IMR-90 (cell line): ENCODE data around the gene ITPRIP. TPM values are rescaled to one million over a fixed set of nuclear protein-coding genes. Genes with fewer than 3 reads are reported as not detected.

Experiments used
- ATAC-seq: fragments of 200-7000 bp; cut with Tn5 transposase; 2 replicates; pipeline ENCODE4 v1.9.1; 2020; ENCODE audit warnings: low read depth, mild to moderate bottlenecking, moderate library complexity
- BruUV-seq: library from RNA; stranded (reverse); fragments of 400-500 nt; replicated peaks from 2 replicates; lab custom pipeline; 2021; lab: Mats Ljungman, UMichigan
- CTCF ChIA-PET: fragments of 300-600 bp; formaldehyde crosslinking; extraction: SDS; loops from one replicate; lab custom pipeline; 2021; ENCODE audit warnings: antibody characterized with exemption; lab: Yijun Ruan, JAX
- POLR2A ChIA-PET: fragments of 300-600 bp; sonication (Branson Sonifier 250); formaldehyde crosslinking; loops from one replicate; lab custom pipeline; 2022; ENCODE audit warnings: antibody characterized with exemption; ENCODE audit not compliant: unreplicated experiment; lab: Charles Lee
- DNase-seq: peaks from one replicate; pipeline ENCODE4 v3.0.0; 2013
- H2AFZ ChIP-seq: replicated peaks from 2 replicates; pipeline ENCODE3; 2013; ENCODE audit warnings: low read length, mild to moderate bottlenecking; ENCODE audit not compliant: poor library complexity
- H2AK5ac ChIP-seq: 2 replicates; pipeline ENCODE4 v1.6.1; 2013; ENCODE audit warnings: low read depth, low read length, inconsistent platforms
- H2AK9ac ChIP-seq: replicated peaks from 2 replicates; pipeline ENCODE3; 2013; ENCODE audit warnings: mild to moderate bottlenecking, low read depth, low read length, moderate library complexity; ENCODE audit not compliant: poor library complexity
- H2BK120ac ChIP-seq: 2 replicates; pipeline ENCODE4 v1.6.1; 2013; ENCODE audit warnings: low read depth, low read length, inconsistent platforms
- H2BK15ac ChIP-seq: 3 replicates; pipeline ENCODE4 v1.6.1; 2013; ENCODE audit warnings: low read depth, low read length, inconsistent platforms
- H2BK20ac ChIP-seq: 2 replicates; pipeline ENCODE4 v1.6.1; 2013; ENCODE audit warnings: low read depth, mild to moderate bottlenecking, inconsistent platforms, low read length, moderate library complexity
- H2BK5ac ChIP-seq: 2 replicates; pipeline ENCODE4 v1.6.1; 2013; ENCODE audit warnings: mild to moderate bottlenecking, low read depth, low read length, inconsistent platforms; ENCODE audit not compliant: poor library complexity, severe bottlenecking
- H3K14ac ChIP-seq: replicated peaks from 2 replicates; pipeline ENCODE4 v1.6.1; 2013; ENCODE audit warnings: low read depth, low read length, inconsistent platforms
- H3K18ac ChIP-seq: 2 replicates; pipeline ENCODE4 v1.6.1; 2013; ENCODE audit warnings: low read depth, low read length, control low read depth
- H3K23ac ChIP-seq: 2 replicates; pipeline ENCODE4 v1.6.1; 2013; ENCODE audit warnings: low read depth, low read length, inconsistent platforms
- H3K27ac ChIP-seq: 2 replicates; pipeline ENCODE4 v1.5.1; 2013; ENCODE audit warnings: mild to moderate bottlenecking, control low read depth, low read length; ENCODE audit not compliant: insufficient read depth
- H3K27me3 ChIP-seq: 2 replicates; pipeline ENCODE4 v1.6.1; 2013; ENCODE audit warnings: low read length; ENCODE audit not compliant: control insufficient read depth, insufficient read depth
- H3K36me3 ChIP-seq: 2 replicates; pipeline ENCODE4 v1.6.1; 2013; ENCODE audit warnings: low read length, mixed read lengths; ENCODE audit not compliant: control insufficient read depth, insufficient read depth
- H3K4ac ChIP-seq: 2 replicates; pipeline ENCODE4 v1.6.1; 2013; ENCODE audit warnings: low read depth, low read length, inconsistent platforms
- H3K4me1 ChIP-seq: 2 replicates; pipeline ENCODE4 v1.6.1; 2013; ENCODE audit warnings: low read length, mixed read lengths; ENCODE audit not compliant: control insufficient read depth, insufficient read depth
- H3K4me2 ChIP-seq: 2 replicates; pipeline ENCODE4 v1.6.1; 2013; ENCODE audit warnings: low read depth, mild to moderate bottlenecking, control low read depth, low read length, moderate library complexity
- H3K4me3 ChIP-seq: 2 replicates; pipeline ENCODE4 v1.5.1; 2013; ENCODE audit warnings: low read depth, mild to moderate bottlenecking, control low read depth, low read length, moderate library complexity; ENCODE audit not compliant: insufficient read depth
- H3K56ac ChIP-seq: 2 replicates; pipeline ENCODE4 v1.6.1; 2013; ENCODE audit warnings: low read length, inconsistent platforms; ENCODE audit not compliant: insufficient read depth; ENCODE audit errors: extremely low read depth
- H3K79me1 ChIP-seq, 2 experiments: 2 replicates each; pipeline ENCODE4 v1.6.1; 2013; ENCODE audit warnings: low read length in 2 of 2, inconsistent platforms in 1 of 2, low read depth in 1 of 2
- H3K9ac ChIP-seq: 2 replicates; pipeline ENCODE4 v1.6.1; 2013; ENCODE audit warnings: low read depth, low read length, control low read depth
- H3K9me1 ChIP-seq: 2 replicates; pipeline ENCODE4 v1.6.1; 2013; ENCODE audit warnings: low read length, inconsistent platforms; ENCODE audit not compliant: insufficient read depth
- H3K9me3 ChIP-seq: 2 replicates; pipeline ENCODE4 v1.6.1; 2013; ENCODE audit warnings: low read length; ENCODE audit not compliant: control insufficient read depth, insufficient read depth
- H4K20me1 ChIP-seq: 2 replicates; pipeline ENCODE4 v1.6.1; 2013; ENCODE audit warnings: low read length, inconsistent platforms; ENCODE audit not compliant: insufficient read depth
- H4K5ac ChIP-seq: 2 replicates; pipeline ENCODE4 v1.6.1; 2013; ENCODE audit warnings: mild to moderate bottlenecking, low read depth, low read length, control low read depth
- H4K8ac ChIP-seq, 2 experiments: 2 replicates each; pipeline ENCODE4 v1.6.1; 2013; ENCODE audit warnings: low read depth in 2 of 2, low read length in 2 of 2, control low read depth in 1 of 2, inconsistent platforms in 1 of 2
- H4K91ac ChIP-seq: 2 replicates; pipeline ENCODE4 v1.6.1; 2013; ENCODE audit warnings: low read depth, low read length, inconsistent platforms; ENCODE audit not compliant: insufficient read depth
- BHLHE40 ChIP-seq: fragments of 150-350 bp; IDR thresholded peaks from 2 replicates; pipeline ENCODE4 v1.6.1; 2016; ENCODE audit warnings: mild to moderate bottlenecking, low read depth, low read length
- CHD1 ChIP-seq: IDR thresholded peaks from 2 replicates; pipeline ENCODE4 v1.6.1; 2012; ENCODE audit warnings: low read depth, low read length, improper control_type of control experiment
- CTCF ChIP-seq: conservative IDR thresholded peaks from 2 replicates; pipeline ENCODE4 v1.5.1; 2012; ENCODE audit warnings: mild to moderate bottlenecking, low read depth, low read length, improper control_type of control experiment
- FOS ChIP-seq: fragments of 150-350 bp; IDR thresholded peaks from 2 replicates; pipeline ENCODE4 v1.6.1; 2016; ENCODE audit warnings: low read depth, low read length
- MAFK ChIP-seq: IDR thresholded peaks from 2 replicates; pipeline ENCODE4 v1.6.1; 2012; ENCODE audit warnings: low read depth, low read length, improper control_type of control experiment
- MAZ ChIP-seq: IDR thresholded peaks from 2 replicates; pipeline ENCODE4 v1.6.1; 2012; ENCODE audit warnings: low read depth, mild to moderate bottlenecking, low read length, improper control_type of control experiment, moderate library complexity, borderline replicate concordance
- RAD21 ChIP-seq: IDR thresholded peaks from 2 replicates; pipeline ENCODE4 v1.6.1; 2012; ENCODE audit warnings: low read length, improper control_type of control experiment
- RCOR1 ChIP-seq: IDR thresholded peaks from 2 replicates; pipeline ENCODE4 v1.6.1; 2012; ENCODE audit warnings: mild to moderate bottlenecking, low read length, improper control_type of control experiment; ENCODE audit not compliant: insufficient replicate concordance
- SMC3 ChIP-seq: fragments of 150-350 bp; IDR thresholded peaks from 2 replicates; pipeline ENCODE4 v1.6.1; 2016; ENCODE audit warnings: low read depth, mild to moderate bottlenecking, antibody characterized with exemption, low read length, moderate library complexity
- USF2 ChIP-seq: fragments of 150-350 bp; IDR thresholded peaks from 2 replicates; pipeline ENCODE4 v1.6.1; 2017; ENCODE audit warnings: mild to moderate bottlenecking, antibody characterized with exemption, low read length, low read depth
- WGBS, 2 experiments: methylation state at CpG; one replicate each; pipeline versions ENCODE4 v1.1.5 to v1.1.7; 2013; ENCODE audit warnings: missing lambda C conversion rate in 2 of 2; ENCODE audit not compliant: insufficient read length in 1 of 2; ENCODE audit errors: extremely low coverage in 2 of 2; 5-methylcytosine and 5-hydroxymethylcytosine counted together
- dilution Hi-C: fragments of 300-500 bp; cut with HindIII; formaldehyde crosslinking; loops from one replicate; pipeline ENCODE4 v1.14.3; 2018; ENCODE audit warnings: low sequenced_read_pairs; ENCODE audit not compliant: unreplicated experiment
- in situ Hi-C: fragments of 300-500 bp; cut with MboI; formaldehyde crosslinking; loops from 3 replicates; pipeline ENCODE4 v1.14.3; 2019; ENCODE audit warnings: low sequenced_read_pairs, inconsistent platforms, mixed read lengths
- intact Hi-C: fragments of 100-400 bp; cut with micrococcal nuclease; formaldehyde crosslinking; loops from 2 replicates; pipeline ENCODE4 v1.10.0; 2022
- polyA plus RNA-seq, 3 experiments: library from polyadenylated mRNA; depleted of rRNA; stranded (reverse); fragments of >200 nt; gene quantifications; 2 replicates each; pipeline ENCODE4 v1.2.3, GENCODE V29; 2012; ENCODE audit warnings: low replicate concordance in 1 of 3
- total RNA-seq: library from RNA; depleted of rRNA; stranded (reverse); fragments of >200 nt; gene quantifications from 2 replicates; pipeline ENCODE4 v1.2.3, GENCODE V29; 2012
- TF ChIP-seq, protein P1 (sequence below): fragments of 150-350 bp; IDR thresholded peaks from 2 replicates; pipeline ENCODE4 v1.6.1; 2016; ENCODE audit warnings: low read depth, mild to moderate bottlenecking, low read length, moderate library complexity, borderline replicate concordance

The ITPRIP gene
- total and polyA plus RNA-seq, 2 of the 4 experiments (the other 2 are of a cell fraction): 7.5 to 31.9 TPM

- POLR2A ChIA-PET: no interaction called here
- Histone ChIP-seq H3K23ac (peak overlapping the region; percentile 53; the same call in 1 of the 2 replicates), H2BK120ac (no peak overlapping the region), H2BK15ac (no peak overlapping the region), H3K4me3 (no peak overlapping the region), H2AK9ac (peak overlapping the region; percentile 32), H3K56ac (no peak overlapping the region), H3K27me3 (no peaks in the 10 kb centered on the region), H4K5ac (no peak overlapping the region), H3K79me1 (peaks cover 4 to 90% of the 10 kb centered on the region in 2 experiments; a peak in 2 of 4 replicates), H3K9me3 (no peaks in the 10 kb centered on the region), H3K4me2 (no peak overlapping the region), H3K9me1 (peaks cover 63% of the 10 kb centered on the region), H2AFZ (no peak overlapping the region), H4K20me1 (peaks cover 99% of the 10 kb centered on the region), H3K4ac (no peak overlapping the region), H3K9ac (no peak overlapping the region), H2BK20ac (no peak overlapping the region), H4K91ac (no peak overlapping the region), H3K4me1 (peaks cover 48% of the 10 kb centered on the region), H4K8ac (no peak overlapping the region), H3K14ac (peak overlapping the region; percentile 1; the same call in 1 of the 2 replicates), H3K36me3 (no peaks in the 10 kb centered on the region; the same call in 1 of the 2 replicates), H3K27ac (no peak overlapping the region), H2BK5ac (no peak overlapping the region), H3K18ac (no peak overlapping the region), H2AK5ac (no peak overlapping the region; the same call in 1 of the 2 replicates)
- intact Hi-C loops: no loop called here
- WGBS, 2 experiments: 78% methylated on average over 1 of the region's 4 CpGs; no CpG with 5 or more reads in 1 of the 2 experiments
- in situ Hi-C loops: no loop called here
- CTCF ChIA-PET: no interaction called here
- BruUV-seq: no TSS peak
- DNase-seq (no peak), ATAC-seq (no peak)
- TF ChIP-seq MAFK: no peak
- TF ChIP-seq RAD21: no peak
- TF ChIP-seq MAZ: no peak
- TF ChIP-seq FOS: no peak
- TF ChIP-seq BHLHE40: no peak
- no peak for TF ChIP-seq RCOR1
- no peak for TF ChIP-seq SMC3
- TF ChIP-seq CHD1: no peak
- no peak for TF ChIP-seq USF2
- TF ChIP-seq, protein P1, sequence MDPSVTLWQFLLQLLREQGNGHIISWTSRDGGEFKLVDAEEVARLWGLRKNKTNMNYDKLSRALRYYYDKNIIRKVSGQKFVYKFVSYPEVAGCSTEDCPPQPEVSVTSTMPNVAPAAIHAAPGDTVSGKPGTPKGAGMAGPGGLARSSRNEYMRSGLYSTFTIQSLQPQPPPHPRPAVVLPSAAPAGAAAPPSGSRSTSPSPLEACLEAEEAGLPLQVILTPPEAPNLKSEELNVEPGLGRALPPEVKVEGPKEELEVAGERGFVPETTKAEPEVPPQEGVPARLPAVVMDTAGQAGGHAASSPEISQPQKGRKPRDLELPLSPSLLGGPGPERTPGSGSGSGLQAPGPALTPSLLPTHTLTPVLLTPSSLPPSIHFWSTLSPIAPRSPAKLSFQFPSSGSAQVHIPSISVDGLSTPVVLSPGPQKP: no peak
- TF ChIP-seq CTCF: no peak
- dilution Hi-C loops: no loop called here
Observed at GRCh38 chr10:104323760-104324201, 14.5 kb downstream of the ITPRIP start.
